ENCODE measurements around the gene WIZ.

- no peak for TF ChIP-seq POLR2A (IDR thresholded peaks at IDR 0.05; ENCODE audit: low read depth, low read length)
- TF ChIP-seq POLR2AphosphoS5 (IDR thresholded peaks at IDR 0.05; ENCODE audit: low read depth, low read length) = no peak
- no peak for TF ChIP-seq TAF1 (IDR thresholded peaks at IDR 0.05; ENCODE audit: borderline replicate concordance, low read depth, low read length)
These were observed 11.2 kb downstream of the WIZ start for GRCh38 chr19:15438577-15438976.
